AG09319 (cell line): Measurements from ENCODE around the gene CLRN3.

Source experiments
- DNase-seq: peaks from one replicate; pipeline ENCODE4 v3.0.0-alpha.2; 2010; ENCODE audit warnings: low read depth; ENCODE audit errors: extremely low read depth
- CTCF ChIP-seq: IDR thresholded peaks from 2 replicates; pipeline ENCODE4 v1.5.1; 2011; ENCODE audit warnings: low read depth, mild to moderate bottlenecking, inconsistent platforms, low read length, moderate library complexity

CLRN3 gene

GRCh38 chr10:127872871-127873600 lies 19.7 kb downstream of the CLRN3 start:
- no peak for TF ChIP-seq CTCF
- DNase-seq: no peak

- DNase-seq: no peak
- no peak for TF ChIP-seq CTCF
Measured at GRCh38 chr10:127872011-127872761, 20.6 kb downstream of the CLRN3 start.

GRCh38 chr10:127871631-127872010 lies 21.1 kb downstream of the CLRN3 start:
- no peak for TF ChIP-seq CTCF
- no peak for DNase-seq

- DNase-seq: no peak
Measured at GRCh38 chr10:127869329-127869728, 23.4 kb downstream of the CLRN3 start.

GRCh38 chr10:127867805-127868204 lies 24.9 kb downstream of the CLRN3 start:
- DNase-seq: no peak
- no peak for TF ChIP-seq CTCF

More at GRCh38 chr10:127869329-127869728, 23.4 kb downstream of the CLRN3 start:
- TF ChIP-seq CTCF: no peak

GRCh38 chr10:127866276-127867013 lies 26.3 kb downstream of the CLRN3 start:
- no peak for TF ChIP-seq CTCF
- DNase-seq: no peak
